ENCODE results near the gene SP2. TPM values are rescaled to one million over a fixed set of nuclear protein-coding genes. Genes with fewer than 3 reads are reported as not detected.

The SP2 gene
- total and polyA plus RNA-seq, 2 donors (not counting 1 experiment from before 2014, with no cell fraction given): 25.4 to 32.5 TPM

DNA sequence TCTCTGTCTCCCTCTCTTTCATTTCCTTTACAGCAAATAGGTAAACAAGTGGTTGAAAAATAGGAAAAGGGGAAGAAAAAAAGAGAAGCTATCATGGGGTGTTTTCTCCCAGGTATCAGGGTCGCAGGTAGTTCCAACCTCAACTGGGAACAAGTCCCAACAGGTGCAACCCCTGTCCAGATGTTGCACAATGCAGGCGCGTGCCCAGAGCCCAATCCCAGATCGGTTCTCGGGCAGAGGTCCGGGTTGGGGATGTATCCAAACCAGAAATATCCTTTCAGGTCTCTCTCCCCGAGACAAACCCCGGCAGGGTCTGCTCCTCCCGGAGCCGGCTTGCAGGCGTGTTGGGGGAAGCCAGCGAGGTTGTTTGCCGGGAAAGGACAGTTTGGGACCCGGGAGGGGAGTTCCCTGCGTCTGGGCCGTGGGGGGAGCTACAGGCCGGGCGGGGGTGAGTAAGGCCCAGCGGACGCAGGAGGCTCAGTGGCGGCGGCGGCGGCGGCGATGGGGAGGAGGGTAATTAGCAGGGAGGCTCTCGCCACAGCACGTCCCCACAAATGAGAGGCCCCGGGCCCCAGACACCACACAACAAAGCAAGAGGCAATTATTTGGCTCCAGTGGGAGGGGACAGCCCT is 23.9 kb upstream of the SP2 start:
- no peak overlapping the region for H3K9ac ChIP-seq (ENCODE audit: low read length)
- H3K9me3 ChIP-seq (ENCODE audit: control extremely low read depth in 1 of 3, control insufficient read depth in 2 of 3, insufficient read depth in 1 of 3, low read length in 2 of 3): no peaks in the 10 kb centered on the region
- ChIA-PET CTCF (interaction anchor here (0.7 to 4.0 kb wide), 2 partner anchors 17 to 61 kb away, joined by 3 to 12 read pairs; no protein-coding TSS in a partner anchor), POLR2A (no interaction called here)
- H3K36me3 ChIP-seq (replicated peaks in 1 of 2; ENCODE audit: control extremely low read depth in 1 of 2, control insufficient read depth in 1 of 2, extremely low read depth in 1 of 2, insufficient read depth in 2 of 2, low read length in 1 of 2): no peaks in the 10 kb centered on the region
- H3K4me2 ChIP-seq (replicated peaks; ENCODE audit: low read depth, low read length, poor library complexity, severe bottlenecking): peak overlapping the region; percentile 51
- no peak overlapping the region for H2AFZ ChIP-seq (ENCODE audit: insufficient read depth, low read depth, low read length, poor library complexity, severe bottlenecking)
- H3K79me2 ChIP-seq (ENCODE audit: control insufficient read depth, insufficient read depth, low read length): no peaks in the 10 kb centered on the region
- no peak overlapping the region for H3K27ac ChIP-seq (ENCODE audit: low read length in 2 of 2)
- ATAC-seq (ENCODE audit: low read depth) (no peak), DNase-seq (no peak)
- peaks cover 0 to 62% (median 23%) of the 10 kb centered on the region in 4 experiments for H3K27me3 ChIP-seq (replicated peaks in 1 of 4; ENCODE audit: control extremely low read depth in 1 of 4, control insufficient read depth in 3 of 4, insufficient read depth in 4 of 4, low read length in 3 of 4)
- H4K20me1 ChIP-seq (ENCODE audit: control insufficient read depth, insufficient read depth, low read length, poor library complexity, severe bottlenecking): no peaks in the 10 kb centered on the region
- Mint-ChIP-seq H3K4me1 (peaks cover 5% of the 10 kb centered on the region), H3K27me3 (peaks cover 53% of the 10 kb centered on the region), H3K27ac (no peak overlapping the region), H3K4me3 (no peak overlapping the region), H3K9me3 (ENCODE audit: insufficient read depth) (no peaks in the 10 kb centered on the region)
- intact Hi-C loops (cut with micrococcal nuclease): no loop called here
- TF ChIP-seq EZH2 (IDR thresholded peaks at IDR 0.05; ENCODE audit: borderline replicate concordance, insufficient read depth, low read depth, low read length, poor library complexity, severe bottlenecking) (no peak), CTCF (IDR thresholded peaks at IDR 0.05) (no peak)
- 21% methylated on average over 15 of the region's 29 CpGs for WGBS (ENCODE audit: insufficient coverage)
- peaks cover 8 to 9% of the 10 kb centered on the region in 2 donors for H3K4me1 ChIP-seq (ENCODE audit: control insufficient read depth in 2 of 2, insufficient read depth in 2 of 2, low read length in 2 of 2)
- no peak overlapping the region for H3K4me3 ChIP-seq (ENCODE audit: control extremely low read depth in 1 of 5, extremely low read depth in 1 of 5, insufficient read depth in 1 of 5, low read depth in 2 of 5, low read length in 4 of 5)

DNA sequence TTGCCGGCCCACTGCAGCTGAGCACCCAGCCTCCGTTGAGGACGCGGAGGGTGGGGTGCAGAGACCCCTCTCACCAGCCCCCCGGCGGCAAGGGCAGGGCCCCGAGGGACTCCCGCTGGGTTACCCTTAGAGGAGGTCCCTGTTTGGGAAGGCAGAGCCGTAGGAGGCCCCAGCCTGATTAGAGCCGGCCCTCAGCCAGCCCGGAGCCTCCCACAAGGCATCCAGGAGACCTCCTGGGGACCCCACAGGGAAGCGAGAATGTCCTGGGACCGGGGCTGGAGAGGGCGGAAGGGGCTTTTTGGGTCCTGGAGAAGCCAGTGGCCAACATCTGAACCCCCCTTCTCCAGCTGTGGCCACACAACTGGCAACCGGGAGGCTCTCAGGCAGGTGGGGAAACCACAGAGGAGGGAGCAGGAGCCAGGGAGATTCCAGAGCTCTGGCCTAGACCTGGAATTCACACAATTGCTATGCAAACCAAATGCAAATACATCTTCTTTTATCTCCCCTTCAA is 23.3 kb upstream of the SP2 start:
- Histone ChIP-seq H3K4me1 (ENCODE audit: control insufficient read depth in 2 of 2, insufficient read depth in 2 of 2, low read length in 2 of 2) (peaks cover 8 to 9% of the 10 kb centered on the region in 2 donors), H3K9me3 (ENCODE audit: control extremely low read depth in 1 of 3, control insufficient read depth in 2 of 3, insufficient read depth in 1 of 3, low read length in 2 of 3) (no peaks in the 10 kb centered on the region), H3K4me3 (ENCODE audit: control extremely low read depth in 1 of 5, extremely low read depth in 1 of 5, insufficient read depth in 1 of 5, low read depth in 2 of 5, low read length in 4 of 5) (no peak overlapping the region), H2AFZ (ENCODE audit: insufficient read depth, low read depth, low read length, poor library complexity, severe bottlenecking) (no peak overlapping the region), H3K27me3 (replicated peaks in 1 of 4; ENCODE audit: control extremely low read depth in 1 of 4, control insufficient read depth in 3 of 4, insufficient read depth in 4 of 4, low read length in 3 of 4) (peaks cover 0 to 66% (median 23%) of the 10 kb centered on the region in 4 experiments), H3K36me3 (replicated peaks in 1 of 2; ENCODE audit: control extremely low read depth in 1 of 2, control insufficient read depth in 1 of 2, extremely low read depth in 1 of 2, insufficient read depth in 2 of 2, low read length in 1 of 2) (no peaks in the 10 kb centered on the region), H3K4me2 (replicated peaks; ENCODE audit: low read depth, low read length, poor library complexity, severe bottlenecking) (peak overlapping the region; percentile 51), H3K9ac (ENCODE audit: low read length) (no peak overlapping the region), H4K20me1 (ENCODE audit: control insufficient read depth, insufficient read depth, low read length, poor library complexity, severe bottlenecking) (no peaks in the 10 kb centered on the region), H3K79me2 (ENCODE audit: control insufficient read depth, insufficient read depth, low read length) (no peaks in the 10 kb centered on the region), H3K27ac (ENCODE audit: low read length in 2 of 2) (no peak overlapping the region)
- DNase-seq (no peak), ATAC-seq (ENCODE audit: low read depth) (no peak)
- H3K4me3 Mint-ChIP-seq: no peak overlapping the region
- POLR2A ChIA-PET: no interaction called here
- CTCF ChIA-PET: interaction anchor here (4.0 kb wide), 1 partner anchor 17 kb away, joined by 12 read pairs; no protein-coding TSS in a partner anchor
- WGBS (ENCODE audit: insufficient coverage): 75% methylated on average over 14 of the region's 15 CpGs
- peaks cover 5% of the 10 kb centered on the region for H3K4me1 Mint-ChIP-seq
- H3K27me3 Mint-ChIP-seq: peaks cover 55% of the 10 kb centered on the region
- intact Hi-C loops (cut with micrococcal nuclease): no loop called here
- no peaks in the 10 kb centered on the region for H3K9me3 Mint-ChIP-seq (ENCODE audit: insufficient read depth)
- TF ChIP-seq EZH2 (IDR thresholded peaks at IDR 0.05; ENCODE audit: borderline replicate concordance, insufficient read depth, low read depth, low read length, poor library complexity, severe bottlenecking) (no peak), CTCF (IDR thresholded peaks at IDR 0.05) (no peak)
- H3K27ac Mint-ChIP-seq: no peak overlapping the region

Measured in B cell (primary cell).